K562 (cell line): Measurements from ENCODE around the gene TXNRD2. TPM values are rescaled to one million over a fixed set of nuclear protein-coding genes. Genes with fewer than 3 reads are reported as not detected.

Experiments
- FOXM1 ChIP-seq, 2 experiments: fragments of 450-650 bp in 1 of 2; sonication (generic) in 1 of 2; formaldehyde crosslinking in 1 of 2; IDR thresholded peaks; 2 replicates each; pipeline versions ENCODE4 v1.6.1 to v1.9.0; 2017 to 2022; ENCODE audit warnings: low read depth in 2 of 2, mild to moderate bottlenecking in 2 of 2, missing genetic modification reagents in 1 of 2, moderate library complexity in 1 of 2
- JUNB ChIP-seq: fragments of 450-650 bp; formaldehyde crosslinking; conservative IDR thresholded peaks from 2 replicates; pipeline ENCODE4 v1.4.0; 2020; ENCODE audit warnings: mild to moderate bottlenecking
- JUND ChIP-seq, 2 experiments: IDR thresholded peaks; 2 replicates in 1 of 2; 3 replicates in 1 of 2; pipeline ENCODE4 v1.6.1; 2011; ENCODE audit warnings: borderline replicate concordance in 2 of 2, low read depth in 2 of 2, low read length in 2 of 2, improper control_type of control experiment in 1 of 2, missing biosample characterization in 1 of 2, missing genetic modification characterization in 1 of 2, missing genetic modification reagents in 1 of 2
- MAFK ChIP-seq: IDR thresholded peaks from 2 replicates; pipeline ENCODE4 v1.6.1; 2011; ENCODE audit warnings: low read length, improper control_type of control experiment
- MCM3 ChIP-seq: fragments of 450-650 bp; IDR thresholded peaks from 2 replicates; pipeline ENCODE4 v1.6.1; 2016
- MIER1 ChIP-seq: fragments of 450-650 bp; IDR thresholded peaks from 2 replicates; pipeline ENCODE4 v1.6.1; 2016; ENCODE audit warnings: antibody characterized with exemption, mild to moderate bottlenecking, low read depth
- NBN ChIP-seq: fragments of 450-650 bp; IDR thresholded peaks from 2 replicates; pipeline ENCODE4 v1.6.1; 2016; ENCODE audit warnings: low read depth, mild to moderate bottlenecking
- NEUROD1 ChIP-seq: fragments of 150-350 bp; IDR thresholded peaks from 2 replicates; pipeline ENCODE4 v1.6.1; 2014; ENCODE audit warnings: borderline replicate concordance, low read length, low read depth; ENCODE audit not compliant: partially characterized antibody
- PCBP2 ChIP-seq: fragments of 200-400 bp; formaldehyde crosslinking; IDR thresholded peaks from 2 replicates; pipeline ENCODE4 v1.6.1; 2018; ENCODE audit warnings: low read length, low read depth, mild to moderate bottlenecking, moderate library complexity; ENCODE audit not compliant: poor library complexity, severe bottlenecking
- POLR2AphosphoS2 ChIP-seq: IDR thresholded peaks from 2 replicates; pipeline ENCODE4 v1.6.1; 2012; ENCODE audit warnings: low read length, improper control_type of control experiment
- RCOR1 ChIP-seq, 2 experiments: IDR thresholded peaks; 2 replicates each; pipeline ENCODE4 v1.6.1; 2012; ENCODE audit warnings: low read depth in 2 of 2, low read length in 2 of 2, borderline replicate concordance in 1 of 2, improper control_type of control experiment in 1 of 2
- SLC30A9 ChIP-seq: fragments of 250-450 bp; sonication (Bioruptor Pico); IDR thresholded peaks from 2 replicates; pipeline ENCODE4 v1.8.0; 2022; ENCODE audit warnings: mild to moderate bottlenecking, moderate library complexity
- SREBF1 ChIP-seq: fragments of 150-350 bp; IDR thresholded peaks from 2 replicates; pipeline ENCODE4 v1.6.1; 2014; ENCODE audit warnings: antibody characterized with exemption, low read depth, low read length, borderline replicate concordance
- YBX1 ChIP-seq: fragments of 450-650 bp; IDR thresholded peaks from 2 replicates; pipeline ENCODE4 v1.7.1; 2016; ENCODE audit warnings: mild to moderate bottlenecking
- ZBTB9 ChIP-seq: fragments of 450-650 bp; formaldehyde crosslinking; IDR thresholded peaks from 2 replicates; pipeline ENCODE4 v1.4.0; 2020; ENCODE audit warnings: mild to moderate bottlenecking, moderate library complexity
- ZNF23 ChIP-seq: fragments of 250-450 bp; sonication (Bioruptor Pico); IDR thresholded peaks from 2 replicates; pipeline ENCODE4 v1.4.0; 2020; ENCODE audit warnings: mild to moderate bottlenecking
- ZNF518B ChIP-seq: fragments of 250-450 bp; sonication (Bioruptor Pico); IDR thresholded peaks from 2 replicates; pipeline ENCODE4 v1.5.0; 2021; ENCODE audit warnings: mild to moderate bottlenecking, moderate library complexity
- polyA plus RNA-seq, 8 experiments: library from polyadenylated mRNA; depleted of rRNA in 4 of 8; stranded (reverse) in 5 of 8; unstranded in 3 of 8; fragments of >200 nt; fragmentation: Nextera tagmentation in 2 of 8; fragmentation: Illumina TruSeq in 1 of 8; extraction: Ambion mirVana in 2 of 8; extraction: Trizol in 1 of 8; gene quantifications; 2 replicates each; pipeline versions ENCODE4 v1.2.1 to v1.2.3, GENCODE V29; 2011 to 2014; ENCODE audit warnings: inconsistent platforms in 1 of 8, missing spikeins in 1 of 8
- total RNA-seq, 7 experiments: library from RNA; depleted of rRNA in 6 of 7; stranded (reverse); fragments of >200 nt in 6 of 7; fragmentation: Illumina TruSeq in 2 of 7; extraction: Trizol in 2 of 7; gene quantifications; 2 replicates each; pipeline versions ENCODE4 v1.2.1 to v1.2.3, GENCODE V29; 2011 to 2021; ENCODE audit warnings: low replicate concordance in 1 of 7
- TF ChIP-seq, protein P1 (sequence below), 2 experiments: fragments of 450-650 bp in 1 of 2; IDR thresholded peaks; 2 replicates each; pipeline ENCODE4 v1.6.1; 2011 to 2017; ENCODE audit warnings: low read depth in 2 of 2, antibody characterized with exemption in 1 of 2, borderline replicate concordance in 1 of 2, low read length in 1 of 2, mild to moderate bottlenecking in 1 of 2, mixed read lengths in 1 of 2; ENCODE audit not compliant: control insufficient read depth in 1 of 2

Gene TXNRD2
- total and polyA plus RNA-seq, 9 of the 15 experiments (the other 6 are each of a cell fraction or from before 2014, with no cell fraction given), result 3.3 to 80.2 (median 49.4) TPM

- TF ChIP-seq ZNF518B (CRISPR knock-in tag) (no peak), SLC30A9 (CRISPR knock-in tag) (no peak), ZNF23 (CRISPR knock-in tag) (no peak), NBN (no peak), SREBF1 (peak; percentile 17; the same call in 1 of the 2 replicates), POLR2AphosphoS2 (peak; percentile 28; the same call in 1 of the 2 replicates), MIER1 (no peak), NEUROD1 (peak; percentile 5), FOXM1 (IDR thresholded peaks at IDR 0.05; ENCODE audit: low read depth) (no peak), FOXM1 (CRISPR knock-in tag; IDR thresholded peaks at IDR 0.05; ENCODE audit: low read depth) (no peak), ZBTB9 (no peak), JUNB (CRISPR knock-in tag) (0 out of 2 replicates have a peak, but pooled peaks have one; percentile 24), PCBP2 (no peak), JUND (IDR thresholded peaks at IDR 0.05; ENCODE audit: borderline replicate concordance, low read depth, low read length) (no peak), JUND (tag; IDR thresholded peaks at IDR 0.05; ENCODE audit: borderline replicate concordance, low read depth, low read length) (no peak), YBX1 (no peak), MCM3 (no peak), RCOR1 (IDR thresholded peaks at IDR 0.05; ENCODE audit: borderline replicate concordance in 1 of 2, low read depth in 2 of 2, low read length in 2 of 2) (no peak), MAFK (no peak)
- TF ChIP-seq, protein P1, sequence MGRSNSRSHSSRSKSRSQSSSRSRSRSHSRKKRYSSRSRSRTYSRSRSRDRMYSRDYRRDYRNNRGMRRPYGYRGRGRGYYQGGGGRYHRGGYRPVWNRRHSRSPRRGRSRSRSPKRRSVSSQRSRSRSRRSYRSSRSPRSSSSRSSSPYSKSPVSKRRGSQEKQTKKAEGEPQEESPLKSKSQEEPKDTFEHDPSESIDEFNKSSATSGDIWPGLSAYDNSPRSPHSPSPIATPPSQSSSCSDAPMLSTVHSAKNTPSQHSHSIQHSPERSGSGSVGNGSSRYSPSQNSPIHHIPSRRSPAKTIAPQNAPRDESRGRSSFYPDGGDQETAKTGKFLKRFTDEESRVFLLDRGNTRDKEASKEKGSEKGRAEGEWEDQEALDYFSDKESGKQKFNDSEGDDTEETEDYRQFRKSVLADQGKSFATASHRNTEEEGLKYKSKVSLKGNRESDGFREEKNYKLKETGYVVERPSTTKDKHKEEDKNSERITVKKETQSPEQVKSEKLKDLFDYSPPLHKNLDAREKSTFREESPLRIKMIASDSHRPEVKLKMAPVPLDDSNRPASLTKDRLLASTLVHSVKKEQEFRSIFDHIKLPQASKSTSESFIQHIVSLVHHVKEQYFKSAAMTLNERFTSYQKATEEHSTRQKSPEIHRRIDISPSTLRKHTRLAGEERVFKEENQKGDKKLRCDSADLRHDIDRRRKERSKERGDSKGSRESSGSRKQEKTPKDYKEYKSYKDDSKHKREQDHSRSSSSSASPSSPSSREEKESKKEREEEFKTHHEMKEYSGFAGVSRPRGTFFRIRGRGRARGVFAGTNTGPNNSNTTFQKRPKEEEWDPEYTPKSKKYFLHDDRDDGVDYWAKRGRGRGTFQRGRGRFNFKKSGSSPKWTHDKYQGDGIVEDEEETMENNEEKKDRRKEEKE (IDR thresholded peaks at IDR 0.05; ENCODE audit: borderline replicate concordance in 1 of 2, control insufficient read depth in 1 of 2, low read depth in 2 of 2, low read length in 1 of 2), result no peak
These were observed 91.5 kb downstream of the TXNRD2 start (continued) for GRCh38 chr22:19849835-19850762.
